Measurements from ENCODE around the gene PAK3. TPM values are rescaled to one million over a fixed set of nuclear protein-coding genes. Genes with fewer than 3 reads are reported as not detected.

The PAK3 gene
- total RNA-seq, 4 donors from 2014 or later: 0.27 to 0.80 (median 0.77) TPM

- TF ChIP-seq CTCF (IDR thresholded peaks at IDR 0.05) (no peak), POLR2A (IDR thresholded peaks at IDR 0.05) (no peak), EP300 (IDR thresholded peaks at IDR 0.05; ENCODE audit: low read depth) (no peak), POLR2AphosphoS5 (IDR thresholded peaks at IDR 0.05) (no peak)
- no peak for DNase-seq
- H3K27me3 ChIP-seq: no peaks in the 10 kb centered on the region
- H3K4me1 ChIP-seq: no peaks in the 10 kb centered on the region
- H3K9me3 ChIP-seq: no peaks in the 10 kb centered on the region
- no peak overlapping the region for H3K27ac ChIP-seq
- H3K36me3 ChIP-seq: no peaks in the 10 kb centered on the region
- 74 to 93% methylated on average over 3 to 6 of the region's 6 CpGs for WGBS, 2 donors (ENCODE audit: low coverage in 1 of 2)
- in situ Hi-C loops (cut with MboI; ENCODE audit: low pct_ligation_motif_present in 1 of 4, low pct_unique_long_range_greater_than_20kb in 1 of 4, low sequenced_read_pairs in 3 of 4) (no loop called here), intact Hi-C loops (cut with DNase I; ENCODE audit: low total_unique reads) (no loop called here)
- H3K4me3 ChIP-seq: no peak overlapping the region
These were observed 14.2 kb downstream of the PAK3 start for GRCh38 chrX:111110098-111110775.

GRCh38 chrX:111114806-111115205 lies 18.8 kb downstream of the PAK3 start:
- 92% methylated on average over 1 of the region's 1 CpG; no CpG with 5 or more reads in 1 of the 2 donors for WGBS, 2 donors (ENCODE audit: low coverage in 1 of 2)

GRCh38 chrX:111116666-111117065 lies 20.7 kb downstream of the PAK3 start:
- Histone ChIP-seq H3K4me1 (no peaks in the 10 kb centered on the region), H3K36me3 (no peaks in the 10 kb centered on the region), H3K27ac (no peak overlapping the region), H3K9me3 (no peaks in the 10 kb centered on the region), H3K4me3 (no peak overlapping the region), H3K27me3 (no peaks in the 10 kb centered on the region)
- intact Hi-C loops (cut with DNase I; ENCODE audit: low total_unique reads): no loop called here
- WGBS, 2 donors (ENCODE audit: low coverage in 1 of 2): 95% methylated on average over 1 of the region's 1 CpG; no CpG with 5 or more reads in 1 of the 2 donors
- no peak for DNase-seq
- TF ChIP-seq CTCF (IDR thresholded peaks at IDR 0.05): no peak
- in situ Hi-C loops (cut with MboI; ENCODE audit: low pct_ligation_motif_present in 1 of 4, low pct_unique_long_range_greater_than_20kb in 1 of 4, low sequenced_read_pairs in 3 of 4): no loop called here

More at GRCh38 chrX:111114806-111115205, 18.8 kb downstream of the PAK3 start:
- H3K9me3 ChIP-seq: no peaks in the 10 kb centered on the region
- no peaks in the 10 kb centered on the region for H3K36me3 ChIP-seq
- H3K27me3 ChIP-seq: no peaks in the 10 kb centered on the region
- H3K4me1 ChIP-seq: no peaks in the 10 kb centered on the region
- in situ Hi-C loops (cut with MboI; ENCODE audit: low pct_ligation_motif_present in 1 of 4, low pct_unique_long_range_greater_than_20kb in 1 of 4, low sequenced_read_pairs in 3 of 4) (no loop called here), intact Hi-C loops (cut with DNase I; ENCODE audit: low total_unique reads) (no loop called here)
- DNase-seq: no peak
- no peak overlapping the region for H3K27ac ChIP-seq
- no peak overlapping the region for H3K4me3 ChIP-seq
- TF ChIP-seq CTCF (IDR thresholded peaks at IDR 0.05): no peak
- TF ChIP-seq POLR2A (IDR thresholded peaks at IDR 0.05): no peak
- TF ChIP-seq POLR2AphosphoS5 (IDR thresholded peaks at IDR 0.05): no peak
- no peak for TF ChIP-seq EP300 (IDR thresholded peaks at IDR 0.05; ENCODE audit: low read depth)

GRCh38 chrX:111119341-111119740 lies 23.4 kb downstream of the PAK3 start:
- no peak for TF ChIP-seq POLR2A (IDR thresholded peaks at IDR 0.05)
- no peak for TF ChIP-seq EP300 (IDR thresholded peaks at IDR 0.05; ENCODE audit: low read depth)
- TF ChIP-seq CTCF (IDR thresholded peaks at IDR 0.05): no peak
- no peak for TF ChIP-seq POLR2AphosphoS5 (IDR thresholded peaks at IDR 0.05)
- H3K4me1 ChIP-seq: no peaks in the 10 kb centered on the region
- H3K9me3 ChIP-seq: no peaks in the 10 kb centered on the region
- in situ Hi-C loops (cut with MboI; ENCODE audit: low pct_ligation_motif_present in 1 of 4, low pct_unique_long_range_greater_than_20kb in 1 of 4, low sequenced_read_pairs in 3 of 4) (no loop called here), intact Hi-C loops (cut with DNase I; ENCODE audit: low total_unique reads) (no loop called here)
- no peak overlapping the region for H3K4me3 ChIP-seq
- H3K36me3 ChIP-seq: no peaks in the 10 kb centered on the region
- 63 to 70% methylated on average over 2 of the region's 2 CpGs for WGBS, 2 donors (ENCODE audit: low coverage in 1 of 2)
- no peak for DNase-seq
- H3K27ac ChIP-seq: no peak overlapping the region
- H3K27me3 ChIP-seq: no peaks in the 10 kb centered on the region
